GM19043 (cell line): Measurements from ENCODE around the gene GNAQ.

Experiments
- ATAC-seq: cut with Tn5 transposase; IDR thresholded peaks from one replicate; pipeline ENCODE4 v1.9.1; 2021; ENCODE audit warnings: low read depth; ENCODE audit not compliant: unreplicated experiment

The GNAQ gene

DNA sequence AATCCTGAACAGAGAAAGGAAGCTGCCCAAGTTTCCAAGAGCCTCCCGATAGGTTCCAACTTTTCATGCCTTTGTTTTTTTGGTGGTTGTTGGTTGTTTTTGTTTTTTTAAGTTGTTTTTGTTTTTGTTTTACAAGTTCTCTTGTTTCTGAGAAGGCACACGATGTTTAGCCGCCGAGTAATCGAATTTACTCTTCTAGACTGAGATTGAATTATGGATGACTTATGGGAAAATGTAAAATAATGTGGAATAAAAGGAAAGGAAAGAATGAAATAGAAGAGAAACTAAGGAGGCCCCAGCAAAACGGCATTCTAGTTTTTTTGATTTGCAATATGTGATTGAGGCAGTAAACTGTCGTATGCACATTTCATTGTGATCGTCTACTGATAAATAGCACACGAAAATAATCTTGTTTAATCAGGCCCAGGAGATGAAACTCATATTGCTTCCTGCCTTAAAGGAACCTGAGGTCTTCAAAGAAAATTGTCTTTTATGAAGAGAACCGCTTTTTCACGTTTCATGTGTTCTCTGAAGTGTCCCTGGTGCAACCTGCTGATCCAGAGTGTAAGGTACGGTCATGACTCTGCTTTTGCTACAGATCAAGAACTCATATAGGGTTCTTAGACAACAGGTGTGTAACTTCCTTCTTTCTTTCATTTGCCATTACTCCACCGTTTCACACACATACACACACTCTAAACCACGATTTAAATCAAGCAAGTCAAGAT lies 1.3 kb upstream of the GNAQ start:
- ATAC-seq: no peak

DNA sequence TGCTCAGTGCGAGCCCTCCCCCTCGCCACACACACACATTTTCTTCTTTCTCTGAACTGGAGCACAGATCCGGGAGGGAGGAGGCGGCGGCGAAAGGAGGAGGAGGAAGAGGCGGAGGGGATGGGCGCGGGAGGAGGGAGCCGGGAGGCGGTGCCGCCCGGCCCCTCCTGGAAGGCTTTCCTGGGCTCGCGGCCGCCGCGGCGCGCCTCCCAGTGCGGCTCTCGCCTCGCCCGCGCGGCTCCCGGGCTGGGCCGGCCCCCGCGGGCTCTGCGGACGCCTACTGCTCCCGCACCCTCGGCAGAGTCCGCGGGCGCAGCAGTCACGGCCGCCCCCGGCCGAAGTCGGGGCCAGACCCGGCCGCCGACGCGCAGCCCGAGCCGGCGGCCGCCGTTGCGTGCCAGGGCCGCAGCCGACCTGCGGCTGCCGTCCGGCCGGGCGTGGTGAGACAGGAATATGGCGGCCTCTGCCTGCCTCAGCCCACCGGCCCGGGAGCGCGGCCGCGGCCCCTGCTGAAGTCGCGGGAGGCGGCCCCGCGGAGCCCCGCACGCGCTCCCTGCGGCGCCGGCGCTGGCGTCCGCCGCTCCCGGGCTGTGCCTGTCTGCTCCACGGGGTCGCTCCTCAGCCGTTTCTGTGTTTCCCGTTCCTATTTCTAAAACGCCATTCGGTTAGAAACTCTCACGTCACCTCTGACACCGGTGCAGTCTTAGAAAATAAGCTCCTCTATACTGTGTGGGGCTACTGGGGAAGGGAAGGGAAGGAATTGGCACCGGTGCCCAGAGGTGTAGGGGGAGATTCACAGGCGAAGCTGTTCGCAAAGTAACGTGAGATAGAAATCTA lies 500 bp upstream of the GNAQ start:
- no peak for ATAC-seq

DNA sequence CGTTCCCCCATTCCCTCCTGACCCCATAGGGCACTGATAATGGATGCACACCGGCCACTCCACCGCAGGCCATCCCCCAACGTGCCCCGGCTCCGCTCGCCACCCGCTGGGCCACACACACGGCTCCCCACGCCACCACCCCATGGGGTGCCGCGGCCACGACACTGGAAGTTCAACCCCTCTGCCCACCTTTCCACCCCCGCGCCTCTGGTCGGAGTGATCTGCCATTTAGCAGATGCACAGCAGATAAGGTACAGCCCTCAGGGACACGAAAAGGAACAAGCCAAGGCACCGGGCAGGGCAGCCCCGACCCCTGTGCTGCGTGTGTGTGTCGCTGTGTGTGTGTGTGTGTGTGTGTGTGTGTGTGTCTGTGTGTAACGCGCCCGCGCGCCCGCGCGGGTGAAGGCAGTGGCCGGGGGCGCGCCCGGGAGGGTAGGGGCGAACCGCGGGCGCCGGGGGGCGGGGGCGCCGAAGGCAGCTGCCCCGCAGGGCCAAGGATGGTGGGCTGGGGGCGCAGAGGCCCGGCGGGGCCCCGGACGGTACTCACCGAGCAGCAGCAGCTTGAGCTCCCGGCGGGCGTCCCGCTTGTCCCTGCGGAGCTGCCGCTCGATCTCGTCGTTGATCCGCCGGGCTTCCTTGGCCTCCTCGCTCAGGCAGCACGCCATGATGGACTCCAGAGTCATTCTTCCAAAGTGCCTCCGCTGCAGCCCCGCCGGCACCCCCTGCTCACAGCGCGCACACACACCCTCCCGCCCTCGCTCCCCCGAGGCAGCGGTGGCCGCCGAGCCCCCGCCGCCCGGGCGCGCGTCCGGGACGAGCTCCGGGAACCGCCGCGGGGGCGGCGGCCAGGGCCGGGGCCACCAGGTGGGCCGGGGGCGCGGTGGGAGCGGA lies 813 bp downstream of the GNAQ start:
- no peak for ATAC-seq

- ATAC-seq: no peak
Observed at GRCh38 chr9:78030296-78030552, 1.4 kb downstream of the GNAQ start.

DNA sequence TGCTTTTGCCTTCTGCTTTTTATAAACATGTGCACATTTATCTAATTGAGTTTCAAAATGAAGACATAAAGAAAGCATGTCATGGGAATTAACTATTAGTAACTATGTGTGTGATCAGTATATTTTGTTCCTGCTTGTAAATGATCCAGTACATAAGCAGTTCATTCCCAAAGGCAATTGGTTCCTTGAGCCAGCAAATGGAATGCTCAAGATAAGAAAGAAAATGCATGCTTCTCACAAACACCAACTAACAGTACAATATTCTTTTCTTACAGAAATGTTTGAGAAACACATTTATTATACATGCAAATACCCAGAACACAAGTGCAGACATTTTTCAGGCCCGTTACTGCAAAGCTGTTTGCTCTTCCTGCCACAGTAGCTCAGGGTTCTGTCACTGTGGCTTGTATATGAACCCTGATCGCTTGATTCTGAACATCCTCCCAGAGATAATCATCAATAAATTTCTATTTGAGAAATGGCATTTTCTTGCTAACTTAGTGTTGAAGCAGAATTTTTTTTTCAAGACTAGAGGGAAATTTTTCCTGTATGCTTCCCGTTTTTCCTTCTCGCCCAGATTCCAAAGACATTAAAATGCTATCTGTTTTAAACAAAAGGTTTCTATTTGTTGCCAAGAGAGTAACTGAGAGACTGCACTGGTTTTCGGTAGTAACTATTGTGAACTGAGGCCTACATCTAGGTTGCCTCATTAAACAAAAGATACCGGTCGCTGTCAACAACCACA lies 1.9 kb downstream of the GNAQ start:
- ATAC-seq: no peak

- no peak for ATAC-seq
Observed at GRCh38 chr9:78028926-78029325, 2.7 kb downstream of the GNAQ start.

GRCh38 chr9:78026947-78027346 lies 4.7 kb downstream of the GNAQ start:
- ATAC-seq: no peak

DNA sequence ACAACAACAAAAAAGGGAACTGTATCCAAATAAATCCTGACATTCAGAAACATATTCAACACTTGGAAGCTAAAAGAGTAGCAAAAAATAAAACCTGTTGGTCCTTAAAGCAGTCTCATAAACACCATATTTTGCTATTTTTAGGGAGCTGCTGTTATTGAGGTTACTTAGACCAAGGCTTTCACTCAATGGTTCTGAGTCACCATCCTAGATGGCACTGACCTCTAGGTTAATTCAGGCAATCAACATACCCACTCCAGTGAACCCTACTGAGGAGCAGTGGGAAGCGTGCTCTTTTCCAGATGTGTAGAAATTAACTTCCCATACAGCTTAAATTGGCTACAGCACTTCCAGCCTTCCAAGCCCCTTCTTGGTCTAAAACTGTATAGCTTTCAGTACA lies 5.2 kb downstream of the GNAQ start:
- no peak for ATAC-seq

GRCh38 chr9:78025186-78025585 lies 6.4 kb downstream of the GNAQ start:
- no peak for ATAC-seq

GRCh38 chr9:78023003-78023741 lies 8.4 kb downstream of the GNAQ start:
- ATAC-seq: no peak

DNA sequence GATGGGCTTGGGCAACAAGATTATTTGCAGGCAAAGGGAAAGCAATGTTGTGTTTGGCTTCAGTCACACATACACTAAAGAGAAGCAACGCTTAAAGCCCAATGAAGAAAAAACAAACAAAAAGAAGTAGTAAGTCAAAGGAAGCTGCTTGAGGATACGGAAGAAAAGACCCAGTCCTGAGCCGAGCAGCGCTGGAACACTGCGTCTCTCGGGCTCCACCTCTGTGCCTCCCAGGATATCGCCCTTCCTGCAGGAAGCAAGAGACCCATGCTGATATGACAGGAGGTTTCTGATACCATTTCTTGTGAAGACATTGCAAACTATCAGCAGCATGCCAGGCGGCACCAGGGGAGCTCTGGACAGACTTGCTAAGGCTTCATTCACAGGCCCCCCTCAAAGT lies 9.9 kb downstream of the GNAQ start:
- no peak for ATAC-seq

GRCh38 chr9:78017190-78017693 lies 14.4 kb downstream of the GNAQ start:
- no peak for ATAC-seq

DNA sequence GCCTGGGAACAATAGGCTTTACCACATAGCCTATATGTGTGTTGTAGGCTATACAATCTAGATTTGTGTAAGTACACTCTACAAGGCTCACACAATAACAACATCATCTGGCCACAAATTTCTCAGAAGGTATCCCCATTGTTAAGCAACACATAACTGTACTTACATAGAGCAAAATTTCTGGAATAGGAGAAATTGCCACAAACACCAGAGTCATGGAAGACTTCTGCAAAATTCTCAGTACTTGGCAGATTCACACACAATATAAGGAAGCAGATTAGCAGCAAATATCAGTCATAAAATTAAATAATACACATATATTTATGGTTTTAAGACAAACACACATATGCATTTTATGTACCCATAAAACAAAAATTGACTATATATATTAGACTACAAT lies 16.4 kb downstream of the GNAQ start:
- no peak for ATAC-seq

DNA sequence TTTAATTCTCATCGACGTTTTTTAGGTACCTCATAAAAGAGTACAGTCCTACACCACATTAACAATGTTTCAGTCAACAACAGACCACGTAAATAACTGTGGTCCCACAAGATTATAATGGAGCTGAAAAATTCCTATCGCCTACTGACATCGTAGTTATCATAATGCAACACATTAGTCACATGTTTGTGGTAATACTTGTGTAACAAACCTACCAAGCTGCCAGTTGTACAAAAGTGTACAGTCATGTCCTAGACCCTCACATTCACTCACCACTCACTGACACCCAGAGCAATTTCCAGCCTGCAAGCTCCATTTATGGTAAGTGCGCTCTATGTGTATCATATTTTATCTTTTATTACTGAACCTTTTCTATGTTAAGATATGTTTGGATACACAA lies 16.8 kb downstream of the GNAQ start:
- ATAC-seq: no peak

- ATAC-seq: no peak
Observed at GRCh38 chr9:78013934-78014333, 17.7 kb downstream of the GNAQ start.

DNA sequence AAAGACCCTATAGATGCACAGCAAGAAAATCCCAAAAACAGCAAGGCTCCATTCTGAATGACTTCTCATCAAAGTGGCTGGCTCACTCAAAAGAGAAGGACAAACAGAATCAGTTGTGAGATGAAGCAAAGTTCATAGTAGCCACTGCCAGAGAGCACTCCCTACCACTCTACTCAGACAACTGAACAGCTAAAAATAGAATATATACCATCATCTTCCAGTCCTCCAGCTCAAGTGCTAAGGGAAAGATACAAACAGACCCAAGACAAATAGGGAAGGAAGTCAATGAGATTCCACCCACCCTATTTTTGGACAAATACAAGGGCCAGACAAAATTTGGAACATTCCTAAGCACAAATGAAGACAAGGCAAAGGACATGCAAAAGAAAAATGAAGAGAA lies 20.6 kb downstream of the GNAQ start:
- ATAC-seq: no peak

DNA sequence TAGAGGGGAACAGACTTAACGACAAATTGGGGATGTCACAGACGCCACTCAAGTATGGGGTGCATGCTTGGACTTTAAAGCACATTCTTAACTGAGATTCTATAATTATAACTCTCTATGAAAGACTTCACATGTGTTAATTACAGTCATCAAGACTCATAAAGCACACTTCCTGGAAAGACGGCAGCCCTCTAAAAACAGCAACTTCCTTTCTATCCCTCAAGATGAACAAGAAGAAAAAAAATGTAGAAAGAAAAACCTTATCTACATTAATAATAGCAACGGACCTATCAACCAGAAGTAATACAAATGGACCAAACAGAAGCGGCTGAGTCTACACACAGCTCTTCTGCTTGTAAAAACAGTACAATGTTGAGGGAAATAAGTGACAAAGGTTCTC lies 21.2 kb downstream of the GNAQ start:
- no peak for ATAC-seq

- no peak for ATAC-seq
Observed at GRCh38 chr9:78009186-78009585, 22.4 kb downstream of the GNAQ start.

DNA sequence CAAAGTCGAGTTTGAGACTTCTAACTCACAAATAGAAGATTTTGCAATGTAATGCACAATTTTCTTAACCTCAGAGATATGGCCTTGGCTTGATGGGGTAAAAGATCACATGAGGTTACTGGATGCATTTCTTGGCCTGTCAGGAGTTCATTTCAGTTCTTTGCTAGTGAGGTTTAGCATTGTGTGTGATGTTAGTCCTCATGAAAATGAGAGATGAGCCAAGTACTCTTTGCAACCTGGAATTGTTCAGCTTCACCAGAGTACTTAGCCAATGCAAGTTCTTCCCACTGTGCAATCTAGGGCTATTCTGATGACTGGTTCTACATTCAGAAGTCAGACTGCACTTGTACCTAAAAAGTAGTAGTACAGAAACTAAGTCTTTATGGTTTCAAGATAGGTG lies 24.9 kb downstream of the GNAQ start:
- no peak for ATAC-seq
